ENCODE measurements around the gene MUC5AC.
"Not testable (repeated sequence)": the region's sequence is repeated elsewhere in the genome, so short reads cannot be mapped to it uniquely, and the experiment has no call there.

Gene MUC5AC

GRCh38 chr11:1158681-1159487 is 1.1 kb downstream of the MUC5AC start:
- H3K36me3 ChIP-seq (ENCODE audit: control insufficient read depth, insufficient read depth, low read length), result no peaks in the 10 kb centered on the region
- no peaks in the 10 kb centered on the region for H3K9me3 ChIP-seq (ENCODE audit: control insufficient read depth, low read length)
- no peaks in the 10 kb centered on the region for H3K4me1 ChIP-seq (ENCODE audit: control insufficient read depth, insufficient read depth, low read length)
- H3K27ac ChIP-seq (ENCODE audit: insufficient read depth, low read depth, low read length, poor library complexity, severe bottlenecking), result no peak overlapping the region
- no peak overlapping the region for H3K4me3 ChIP-seq (ENCODE audit: insufficient read depth, low read depth, low read length)
- H3K27me3 ChIP-seq (ENCODE audit: control insufficient read depth, insufficient read depth, low read length, poor library complexity, severe bottlenecking), result no peaks in the 10 kb centered on the region
- 91 to 93% methylated on average over 32 of the region's 32 CpGs for WGBS, 2 experiments

GRCh38 chr11:1159488-1160220 is 1.9 kb downstream of the MUC5AC start:
- H3K27me3 ChIP-seq (ENCODE audit: control insufficient read depth, insufficient read depth, low read length, poor library complexity, severe bottlenecking), result not testable (repeated sequence)

GRCh38 chr11:1160231-1161101 is 2.7 kb downstream of the MUC5AC start:
- 94 to 95% methylated on average over 32 of the region's 32 CpGs for WGBS, 2 experiments
- Histone ChIP-seq H3K36me3 (ENCODE audit: control insufficient read depth, insufficient read depth, low read length) (no peaks in the 10 kb centered on the region), H3K4me3 (ENCODE audit: insufficient read depth, low read depth, low read length) (no peak overlapping the region), H3K4me1 (ENCODE audit: control insufficient read depth, insufficient read depth, low read length) (no peaks in the 10 kb centered on the region), H3K27me3 (ENCODE audit: control insufficient read depth, insufficient read depth, low read length, poor library complexity, severe bottlenecking) (no peaks in the 10 kb centered on the region), H3K9me3 (ENCODE audit: control insufficient read depth, low read length) (no peaks in the 10 kb centered on the region), H3K27ac (ENCODE audit: insufficient read depth, low read depth, low read length, poor library complexity, severe bottlenecking) (no peak overlapping the region)

More at GRCh38 chr11:1159488-1160220, 1.9 kb downstream of the MUC5AC start:
- H3K9me3 ChIP-seq (ENCODE audit: control insufficient read depth, low read length); H3K27ac ChIP-seq (ENCODE audit: insufficient read depth, low read depth, low read length, poor library complexity, severe bottlenecking); H3K4me3 ChIP-seq (ENCODE audit: insufficient read depth, low read depth, low read length); H3K36me3 ChIP-seq (ENCODE audit: control insufficient read depth, insufficient read depth, low read length); H3K4me1 ChIP-seq (ENCODE audit: control insufficient read depth, insufficient read depth, low read length): not testable (repeated sequence)
- 76 to 77% methylated on average over 24 of the region's 24 CpGs for WGBS, 2 experiments

GRCh38 chr11:1161410-1162137 is 3.8 kb downstream of the MUC5AC start:
- Histone ChIP-seq H3K4me1 (ENCODE audit: control insufficient read depth, insufficient read depth, low read length) (no peaks in the 10 kb centered on the region), H3K9me3 (ENCODE audit: control insufficient read depth, low read length) (no peaks in the 10 kb centered on the region), H3K36me3 (ENCODE audit: control insufficient read depth, insufficient read depth, low read length) (no peaks in the 10 kb centered on the region), H3K27ac (ENCODE audit: insufficient read depth, low read depth, low read length, poor library complexity, severe bottlenecking) (no peak overlapping the region), H3K4me3 (ENCODE audit: insufficient read depth, low read depth, low read length) (no peak overlapping the region), H3K27me3 (ENCODE audit: control insufficient read depth, insufficient read depth, low read length, poor library complexity, severe bottlenecking) (no peaks in the 10 kb centered on the region)
- 91% methylated on average over 42 of the region's 42 CpGs for WGBS, 2 experiments

- Histone ChIP-seq H3K27me3 (ENCODE audit: control insufficient read depth, insufficient read depth, low read length, poor library complexity, severe bottlenecking) (no peaks in the 10 kb centered on the region), H3K4me3 (ENCODE audit: insufficient read depth, low read depth, low read length) (no peak overlapping the region), H3K9me3 (ENCODE audit: control insufficient read depth, low read length) (no peaks in the 10 kb centered on the region), H3K36me3 (ENCODE audit: control insufficient read depth, insufficient read depth, low read length) (no peaks in the 10 kb centered on the region), H3K4me1 (ENCODE audit: control insufficient read depth, insufficient read depth, low read length) (no peaks in the 10 kb centered on the region), H3K27ac (ENCODE audit: insufficient read depth, low read depth, low read length, poor library complexity, severe bottlenecking) (no peak overlapping the region)
- 93 to 94% methylated on average over 21 of the region's 21 CpGs for WGBS, 2 experiments
Observed at GRCh38 chr11:1162138-1162475, 4.4 kb downstream of the MUC5AC start.

- Histone ChIP-seq H3K4me3 (ENCODE audit: insufficient read depth, low read depth, low read length) (no peak overlapping the region), H3K27me3 (ENCODE audit: control insufficient read depth, insufficient read depth, low read length, poor library complexity, severe bottlenecking) (no peaks in the 10 kb centered on the region)
- WGBS, 2 experiments, result 92 to 93% methylated on average over 28 of the region's 28 CpGs
Observed at GRCh38 chr11:1162491-1163311, 4.9 kb downstream of the MUC5AC start.

GRCh38 chr11:1163321-1163910 is 5.7 kb downstream of the MUC5AC start:
- H3K4me1 ChIP-seq (ENCODE audit: control insufficient read depth, insufficient read depth, low read length), result no peaks in the 10 kb centered on the region
- H3K27me3 ChIP-seq (ENCODE audit: control insufficient read depth, insufficient read depth, low read length, poor library complexity, severe bottlenecking), result no peaks in the 10 kb centered on the region
- H3K27ac ChIP-seq (ENCODE audit: insufficient read depth, low read depth, low read length, poor library complexity, severe bottlenecking), result no peak overlapping the region
- no peak overlapping the region for H3K4me3 ChIP-seq (ENCODE audit: insufficient read depth, low read depth, low read length)
- H3K36me3 ChIP-seq (ENCODE audit: control insufficient read depth, insufficient read depth, low read length), result no peaks in the 10 kb centered on the region
- H3K9me3 ChIP-seq (ENCODE audit: control insufficient read depth, low read length), result no peaks in the 10 kb centered on the region
- WGBS, 2 experiments, result 88 to 91% methylated on average over 13 of the region's 13 CpGs

More at GRCh38 chr11:1162491-1163311, 4.9 kb downstream of the MUC5AC start:
- H3K27ac ChIP-seq (ENCODE audit: insufficient read depth, low read depth, low read length, poor library complexity, severe bottlenecking), result no peak overlapping the region
- H3K36me3 ChIP-seq (ENCODE audit: control insufficient read depth, insufficient read depth, low read length), result no peaks in the 10 kb centered on the region
- no peaks in the 10 kb centered on the region for H3K9me3 ChIP-seq (ENCODE audit: control insufficient read depth, low read length)
- no peaks in the 10 kb centered on the region for H3K4me1 ChIP-seq (ENCODE audit: control insufficient read depth, insufficient read depth, low read length)

- Histone ChIP-seq H3K27me3 (ENCODE audit: control insufficient read depth, insufficient read depth, low read length, poor library complexity, severe bottlenecking) (no peaks in the 10 kb centered on the region), H3K27ac (ENCODE audit: insufficient read depth, low read depth, low read length, poor library complexity, severe bottlenecking) (no peak overlapping the region), H3K36me3 (ENCODE audit: control insufficient read depth, insufficient read depth, low read length) (no peaks in the 10 kb centered on the region), H3K4me1 (ENCODE audit: control insufficient read depth, insufficient read depth, low read length) (no peaks in the 10 kb centered on the region), H3K4me3 (ENCODE audit: insufficient read depth, low read depth, low read length) (no peak overlapping the region), H3K9me3 (ENCODE audit: control insufficient read depth, low read length) (no peaks in the 10 kb centered on the region)
- WGBS, 2 experiments, result 88% methylated on average over 28 of the region's 28 CpGs
Observed at GRCh38 chr11:1163911-1164735, 6.4 kb downstream of the MUC5AC start.

All from ectodermal cell (in vitro differentiated cells).